Erythroblast (primary cell): ENCODE data around the gene SERINC5.
A peak's percentile ranks its signal among the peaks of the same experiment; 100 is the strongest.

Source experiments
- DNase-seq, 2 experiments: peaks; one replicate each; lab custom pipeline; 2025; lab: John Stamatoyannopoulos, UW
- GATA1 ChIP-seq: IDR thresholded peaks from 2 replicates; pipeline ENCODE4 v1.6.1; 2011; ENCODE audit warnings: low read depth, mild to moderate bottlenecking, control low read depth, low read length, moderate library complexity
- POLR2A ChIP-seq: IDR thresholded peaks from 2 replicates; pipeline ENCODE4 v1.6.1; 2011; ENCODE audit warnings: mild to moderate bottlenecking, low read length

The SERINC5 gene

GRCh38 chr5:80246001-80246758, 9.7 kb downstream of the SERINC5 start:
- no peak for DNase-seq
- no peak for TF ChIP-seq POLR2A
- TF ChIP-seq GATA1, result no peak

- TF ChIP-seq GATA1 (no peak), POLR2A (no peak)
- DNase-seq, result no peak
Observed at GRCh38 chr5:80243567-80243966, 12.3 kb downstream of the SERINC5 start.

- no peak for DNase-seq
- TF ChIP-seq GATA1 (no peak), POLR2A (no peak)
Observed at GRCh38 chr5:80242849-80243248, 13.0 kb downstream of the SERINC5 start.

- TF ChIP-seq GATA1 (no peak), POLR2A (no peak)
- DNase-seq, result no peak
Observed at GRCh38 chr5:80240368-80240986, 15.4 kb downstream of the SERINC5 start.

- DNase-seq, result no peak
- TF ChIP-seq POLR2A, result no peak
- TF ChIP-seq GATA1, result no peak
Observed at GRCh38 chr5:80239680-80240367, 16.0 kb downstream of the SERINC5 start.

GRCh38 chr5:80238778-80239679, 16.8 kb downstream of the SERINC5 start:
- DNase-seq, result no peak
- TF ChIP-seq POLR2A, result no peak
- no peak for TF ChIP-seq GATA1

GRCh38 chr5:80238097-80238496, 17.8 kb downstream of the SERINC5 start:
- DNase-seq, result no peak
- no peak for TF ChIP-seq GATA1
- TF ChIP-seq POLR2A, result no peak

GRCh38 chr5:80237243-80237642, 18.6 kb downstream of the SERINC5 start:
- no peak for DNase-seq
- TF ChIP-seq GATA1 (no peak), POLR2A (no peak)

- peak; percentile 19 to 37 for DNase-seq
- TF ChIP-seq POLR2A, result no peak
- TF ChIP-seq GATA1, result no peak
Observed at GRCh38 chr5:80234116-80234948, 21.5 kb downstream of the SERINC5 start.

GRCh38 chr5:80231693-80232092, 24.2 kb downstream of the SERINC5 start:
- no peak for TF ChIP-seq GATA1
- no peak for TF ChIP-seq POLR2A
- no peak for DNase-seq

GRCh38 chr5:80231243-80231642, 24.6 kb downstream of the SERINC5 start:
- no peak for DNase-seq
- TF ChIP-seq GATA1 (no peak), POLR2A (no peak)

- DNase-seq, result no peak
- TF ChIP-seq GATA1, result no peak
- no peak for TF ChIP-seq POLR2A
Observed at GRCh38 chr5:80230269-80230992, 25.4 kb downstream of the SERINC5 start.
